SK-N-MC (cell line): Measurements from ENCODE around the gene PGM2L1.

Experiments
- EZH2 ChIP-seq: fragments of 200-600 bp; sonication (generic); IDR thresholded peaks from one replicate; pipeline ENCODE4 v1.6.1; 2017; ENCODE audit warnings: antibody characterized with exemption
- POLR2AphosphoS5 ChIP-seq: IDR thresholded peaks from 2 replicates; pipeline ENCODE4 v1.6.1; 2012; ENCODE audit warnings: mild to moderate bottlenecking, low read depth, low read length, borderline replicate concordance

GRCh38 chr11:74321487-74322188 is 76.6 kb downstream of the PGM2L1 start:
- TF ChIP-seq POLR2AphosphoS5, result no peak
- TF ChIP-seq EZH2, result no peak
